SJCRH30 (cell line): ENCODE data around the gene ANK2. TPM values are rescaled to one million over a fixed set of nuclear protein-coding genes. Genes with fewer than 3 reads are reported as not detected.

Experiments
- DNase-seq, 2 experiments: peaks; one replicate each; pipeline ENCODE4 v3.0.0-alpha.2; 2015 to 2020
- H3K27ac ChIP-seq: fragments of 250-450 bp; sonication (Bioruptor Pico); 2 replicates; pipeline ENCODE4 v1.5.1; 2020; ENCODE audit warnings: mild to moderate bottlenecking, moderate library complexity
- H3K27me3 ChIP-seq: fragments of 250-450 bp; sonication (Bioruptor Pico); 2 replicates; pipeline ENCODE4 v1.5.1; 2020; ENCODE audit warnings: mild to moderate bottlenecking, moderate library complexity
- H3K36me3 ChIP-seq: fragments of 250-450 bp; sonication (Bioruptor Pico); 2 replicates; pipeline ENCODE4 v1.5.1; 2020; ENCODE audit warnings: mild to moderate bottlenecking, moderate library complexity
- H3K4me1 ChIP-seq: fragments of 250-450 bp; sonication (Bioruptor Pico); 2 replicates; pipeline ENCODE4 v1.5.1; 2020; ENCODE audit warnings: mild to moderate bottlenecking, moderate library complexity
- H3K4me3 ChIP-seq: fragments of 250-450 bp; sonication (Bioruptor Pico); 2 replicates; pipeline ENCODE4 v1.5.1; 2020; ENCODE audit warnings: mild to moderate bottlenecking, moderate library complexity
- H3K9me3 ChIP-seq: fragments of 250-450 bp; sonication (Bioruptor Pico); replicated peaks from 2 replicates; pipeline ENCODE4 v1.5.1; 2020; ENCODE audit warnings: mild to moderate bottlenecking, moderate library complexity
- total RNA-seq: library from RNA; depleted of rRNA; stranded (reverse); fragments of >200 nt; shearing (Covaris generic); gene quantifications from 2 replicates; pipeline ENCODE4 v1.2.3, GENCODE V29; 2014; rRNA removed

ANK2 gene
- 115 and 128 TPM in 2 replicates for total RNA-seq

DNA sequence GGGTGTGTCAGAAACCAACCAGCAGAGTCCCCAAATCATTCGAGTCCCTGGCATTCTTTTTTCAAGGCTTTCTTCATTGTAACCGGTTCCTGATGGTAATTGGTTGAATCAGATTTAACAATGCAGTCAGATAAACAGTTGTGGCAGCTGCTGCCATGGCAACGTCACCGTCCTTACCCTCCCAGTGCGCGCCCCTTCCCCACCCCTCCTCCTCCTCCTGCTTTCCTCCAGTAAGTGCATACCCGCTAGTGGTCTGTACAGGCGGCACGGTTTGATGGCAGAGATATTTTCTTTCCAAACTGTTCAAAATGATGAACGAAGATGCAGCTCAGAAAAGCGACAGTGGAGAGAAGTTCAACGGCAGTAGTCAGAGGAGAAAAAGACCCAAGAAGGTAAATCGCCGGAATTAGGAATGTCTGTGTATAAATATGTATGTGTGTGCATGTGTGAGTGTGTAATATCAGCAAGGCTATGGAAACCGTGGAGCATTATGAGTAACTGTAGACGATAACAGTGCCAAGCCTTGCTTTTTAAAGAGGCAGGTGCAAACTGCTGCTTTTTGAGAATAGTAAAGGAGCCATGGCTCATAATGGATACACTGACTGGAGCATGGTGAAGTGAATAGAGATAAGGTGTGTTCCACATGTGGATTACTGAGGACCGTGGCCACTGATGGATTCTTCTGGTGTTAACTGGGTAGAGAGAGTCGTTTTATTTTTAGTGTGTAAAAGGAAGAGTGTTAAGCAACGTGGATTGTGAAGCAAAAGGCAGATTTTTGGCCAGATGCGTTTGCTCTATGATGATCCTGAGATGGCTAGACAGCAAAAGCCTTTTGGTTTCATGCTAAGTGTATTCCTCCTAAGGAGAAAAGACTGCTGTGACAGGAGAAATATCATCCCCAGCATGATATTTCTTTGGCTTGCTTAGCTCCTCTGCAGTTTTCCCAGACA lies at the start of gene ANK2:
Gene ANK2 (plus strand): TSS at position 233 of the 950 bp plus-strand sequence. CDS start 76 bp downstream, at position 309.
- no peak within 1 kb of the TSS for H3K27ac ChIP-seq
- DNase-seq: no peak
- H3K4me1 ChIP-seq: peaks cover 22% of the 10 kb centered on the region
- H3K4me3 ChIP-seq: no peak within 1 kb of the TSS
- H3K36me3 ChIP-seq: peaks cover 3% of the 10 kb centered on the region
- H3K27me3 ChIP-seq: no peaks in the 10 kb centered on the region
- H3K9me3 ChIP-seq: 0 out of 2 replicates have a peak, but pooled peaks cover under 1% of the 10 kb centered on the region

DNA sequence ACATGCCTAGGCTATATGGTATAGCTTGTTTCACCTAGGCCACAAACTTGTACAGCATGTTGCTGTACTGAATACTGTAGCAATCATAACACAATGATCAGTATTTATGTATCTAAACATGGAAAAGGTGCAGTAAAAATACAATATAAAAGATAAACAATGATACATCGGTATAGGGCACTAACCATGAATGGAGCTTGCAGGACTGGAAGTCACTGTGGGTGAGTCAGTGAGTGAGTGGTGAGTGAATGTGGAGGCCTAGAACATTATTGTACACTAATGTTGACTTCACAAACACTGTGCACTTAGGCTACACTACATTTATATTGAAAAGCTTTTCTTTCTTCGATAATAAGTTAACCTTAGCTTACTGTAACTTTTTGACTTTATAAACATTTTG lies 45.6 kb upstream of the ANK2 start:
- Histone ChIP-seq H3K36me3 (0 out of 2 replicates have a peak, but pooled peaks cover 2% of the 10 kb centered on the region), H3K27me3 (no peaks in the 10 kb centered on the region), H3K27ac (no peak overlapping the region), H3K4me1 (peaks cover 14% of the 10 kb centered on the region), H3K4me3 (no peak overlapping the region), H3K9me3 (no peaks in the 10 kb centered on the region)
- no peak for DNase-seq

DNA sequence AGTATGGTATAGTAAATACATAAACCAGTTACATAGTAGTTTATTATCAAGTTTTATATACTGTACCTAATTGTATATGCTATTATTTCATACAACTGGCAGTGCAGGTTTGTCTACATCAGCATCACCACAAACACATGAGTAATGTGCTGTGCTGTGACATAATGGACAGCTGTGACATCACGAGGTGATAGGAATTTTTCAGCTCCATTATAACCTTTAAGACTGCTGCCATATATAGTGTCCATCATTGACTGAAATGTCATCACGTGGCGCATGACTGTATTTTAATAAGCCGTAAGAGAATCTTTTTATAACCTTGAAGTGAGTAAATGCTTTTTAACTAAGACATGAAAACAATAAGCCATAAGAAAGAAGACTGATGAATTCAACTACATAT lies 44.8 kb upstream of the ANK2 start:
- no peak overlapping the region for H3K27ac ChIP-seq
- no peak for DNase-seq
- H3K4me1 ChIP-seq: peaks cover 22% of the 10 kb centered on the region
- 0 out of 2 replicates have a peak, but pooled peaks cover 2% of the 10 kb centered on the region for H3K36me3 ChIP-seq
- H3K4me3 ChIP-seq: no peak overlapping the region
- H3K9me3 ChIP-seq: no peaks in the 10 kb centered on the region
- no peaks in the 10 kb centered on the region for H3K27me3 ChIP-seq

DNA sequence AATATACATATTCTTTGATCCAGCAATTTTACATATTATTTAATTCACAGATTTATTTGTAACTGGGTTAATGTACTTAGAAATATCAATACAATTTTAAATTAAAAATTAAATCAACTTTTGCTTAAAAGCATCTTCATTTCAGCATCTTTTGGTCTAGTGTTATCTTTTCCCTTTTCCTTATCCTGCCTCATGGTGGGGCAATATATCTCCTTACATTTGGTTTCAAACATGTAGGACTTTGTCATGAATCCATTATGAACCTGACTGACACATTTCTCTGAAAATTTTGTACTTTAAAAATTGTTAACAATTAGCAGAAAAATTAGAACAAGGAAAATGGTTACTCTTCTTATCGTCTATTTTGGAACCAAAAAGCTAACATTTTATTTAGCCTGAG lies 42.8 kb upstream of the ANK2 start:
- no peak overlapping the region for H3K27ac ChIP-seq
- peaks cover 24% of the 10 kb centered on the region for H3K4me1 ChIP-seq
- 0 out of 2 replicates have a peak, but pooled peaks cover 2% of the 10 kb centered on the region for H3K36me3 ChIP-seq
- no peaks in the 10 kb centered on the region for H3K9me3 ChIP-seq
- no peak for DNase-seq
- H3K4me3 ChIP-seq: no peak overlapping the region
- no peaks in the 10 kb centered on the region for H3K27me3 ChIP-seq

DNA sequence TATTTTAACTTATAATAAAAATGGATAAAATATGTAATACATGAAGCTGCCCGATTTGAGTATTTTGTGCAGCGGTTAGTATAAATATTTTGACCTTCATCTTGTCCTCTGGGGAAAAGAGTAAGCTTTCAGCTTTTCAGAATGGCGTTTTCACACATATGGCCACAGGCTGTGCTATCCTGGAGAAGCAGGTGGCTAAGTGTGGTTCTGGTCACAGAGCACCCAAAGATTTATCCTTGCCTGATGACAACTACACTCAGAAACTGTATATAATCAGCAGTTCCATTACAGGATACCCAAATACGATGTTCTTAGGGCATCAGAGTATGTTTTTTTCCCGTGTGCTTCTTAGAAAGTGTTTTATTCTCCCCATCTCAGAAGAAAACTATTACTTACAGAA lies 42.3 kb upstream of the ANK2 start:
- Histone ChIP-seq H3K4me3 (no peak overlapping the region), H3K27me3 (no peaks in the 10 kb centered on the region), H3K4me1 (peaks cover 24% of the 10 kb centered on the region), H3K36me3 (0 out of 2 replicates have a peak, but pooled peaks cover 2% of the 10 kb centered on the region), H3K9me3 (no peaks in the 10 kb centered on the region), H3K27ac (no peak overlapping the region)
- DNase-seq: peak in 1 of 2 experiments; percentile 11

DNA sequence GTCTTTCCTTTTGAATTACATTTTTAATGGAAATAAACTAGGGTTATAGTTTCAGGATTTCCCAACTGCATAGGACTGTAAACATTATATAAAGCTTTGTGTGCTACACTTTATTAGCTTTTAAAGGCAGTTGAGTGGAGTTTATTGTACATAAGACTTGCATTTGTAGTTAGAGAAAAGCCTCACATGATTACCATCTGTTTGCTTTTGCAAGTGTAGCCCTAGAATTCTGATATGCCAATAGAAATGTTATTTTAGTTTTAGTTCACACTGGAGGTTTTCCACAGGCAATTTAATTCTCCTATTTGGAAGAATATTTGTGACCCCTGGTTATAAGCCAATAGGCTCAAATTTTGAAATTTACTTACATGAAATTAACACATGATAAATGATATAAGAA lies 41.3 kb upstream of the ANK2 start:
- Histone ChIP-seq H3K27me3 (no peaks in the 10 kb centered on the region), H3K27ac (peak overlapping the region; percentile 87), H3K9me3 (no peaks in the 10 kb centered on the region), H3K36me3 (0 out of 2 replicates have a peak, but pooled peaks cover 2% of the 10 kb centered on the region), H3K4me3 (no peak overlapping the region), H3K4me1 (peaks cover 24% of the 10 kb centered on the region)
- DNase-seq: no peak

DNA sequence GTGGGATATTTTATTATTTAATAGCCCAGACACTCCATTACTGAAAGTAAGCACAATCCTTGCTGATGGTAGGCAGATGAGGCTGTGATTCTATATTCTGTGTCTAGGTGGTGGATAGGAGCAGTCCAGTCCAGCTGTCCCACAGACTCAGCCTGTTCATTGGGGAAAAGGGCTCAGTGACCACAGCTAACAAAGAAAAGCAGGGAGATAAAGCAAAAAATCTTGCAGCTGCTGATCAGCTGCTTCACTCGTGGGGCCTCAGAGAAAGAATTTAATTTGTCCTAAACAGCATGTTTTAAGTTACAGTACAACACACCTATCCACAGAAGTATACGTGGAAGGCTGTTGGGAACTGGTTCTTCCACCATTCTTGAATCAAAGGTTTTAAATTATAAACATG lies 40.7 kb upstream of the ANK2 start:
- Histone ChIP-seq H3K4me1 (peaks cover 24% of the 10 kb centered on the region), H3K9me3 (no peaks in the 10 kb centered on the region), H3K27ac (peak overlapping the region; percentile 87), H3K36me3 (0 out of 2 replicates have a peak, but pooled peaks cover 2% of the 10 kb centered on the region), H3K4me3 (peak overlapping the region; percentile 29), H3K27me3 (no peaks in the 10 kb centered on the region)
- peak; percentile 84 to 94 for DNase-seq

DNA sequence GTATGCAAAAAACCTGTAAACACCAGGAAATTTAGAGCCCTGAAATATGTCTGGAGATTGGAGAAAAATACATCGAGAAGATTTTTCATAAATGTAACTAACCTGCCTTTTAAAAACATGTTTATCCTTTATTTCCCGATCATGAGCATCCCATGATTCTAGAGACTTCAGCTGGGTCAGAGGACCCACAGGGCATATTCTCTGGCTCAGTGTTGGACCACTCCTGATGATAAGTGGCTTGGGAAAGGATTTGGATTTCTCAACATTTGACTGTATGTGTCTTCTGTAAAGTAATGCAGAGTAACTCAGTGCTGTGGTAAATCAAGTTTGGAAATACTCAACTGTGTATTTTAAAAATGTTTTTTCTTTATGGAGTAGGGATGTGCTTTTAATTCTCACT lies 40.0 kb upstream of the ANK2 start:
- H3K4me1 ChIP-seq: peaks cover 24% of the 10 kb centered on the region
- H3K4me3 ChIP-seq: no peak overlapping the region
- H3K36me3 ChIP-seq: 0 out of 2 replicates have a peak, but pooled peaks cover 2% of the 10 kb centered on the region
- no peaks in the 10 kb centered on the region for H3K27me3 ChIP-seq
- peak overlapping the region; percentile 87 for H3K27ac ChIP-seq
- peak in 1 of 2 experiments; percentile 17 for DNase-seq
- H3K9me3 ChIP-seq: no peaks in the 10 kb centered on the region

DNA sequence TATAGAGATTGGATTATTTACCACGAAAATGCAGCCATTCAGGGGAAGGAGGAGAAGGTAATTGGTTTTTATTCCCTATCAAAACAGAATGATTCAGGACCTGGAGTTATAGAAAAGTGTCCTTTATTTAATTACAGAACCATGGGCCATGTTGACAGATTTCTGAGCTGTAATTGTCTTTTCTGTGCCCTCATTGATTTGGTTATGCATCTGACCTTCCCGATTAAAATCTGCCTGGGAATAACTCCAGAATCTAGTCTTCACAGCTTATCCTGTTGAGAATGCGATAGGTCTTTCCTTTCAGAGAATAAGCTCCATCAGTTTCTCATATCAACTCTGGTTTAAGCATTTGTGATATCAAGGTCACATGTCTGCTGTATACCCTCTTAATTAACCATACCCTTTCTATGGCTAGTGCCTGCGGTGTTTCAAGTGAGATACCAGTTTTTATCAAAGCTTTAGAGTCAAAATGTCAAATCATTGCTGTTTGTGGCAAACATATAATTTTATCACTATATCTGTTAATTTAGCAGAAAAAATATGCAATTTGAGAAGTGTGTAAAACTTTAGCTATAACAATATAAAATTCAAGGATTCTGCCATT lies 37.2 kb upstream of the ANK2 start:
- Histone ChIP-seq H3K4me3 (no peak overlapping the region), H3K36me3 (no peaks in the 10 kb centered on the region; the same call in 1 of the 2 replicates), H3K9me3 (no peaks in the 10 kb centered on the region), H3K4me1 (peaks cover 24% of the 10 kb centered on the region), H3K27me3 (no peaks in the 10 kb centered on the region), H3K27ac (no peak overlapping the region)
- DNase-seq: no peak

DNA sequence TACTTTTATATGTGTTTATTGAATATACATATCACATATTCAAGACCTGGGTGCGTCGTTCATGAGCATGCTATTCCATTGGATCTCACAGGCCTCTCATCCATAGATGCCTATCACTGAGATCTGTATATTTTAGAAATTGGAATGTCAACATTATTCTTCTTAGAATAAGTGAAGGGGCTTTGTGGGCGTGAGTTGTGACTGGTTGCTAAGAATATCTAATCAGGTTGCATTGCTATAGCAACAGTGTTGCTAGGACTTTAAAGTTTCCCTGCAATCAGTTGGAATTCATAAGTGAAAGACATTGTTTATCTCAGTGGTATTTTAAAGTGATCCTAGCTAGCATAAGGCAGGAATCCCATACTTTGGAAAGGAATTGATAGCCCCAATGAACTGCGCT lies 36.7 kb upstream of the ANK2 start:
- DNase-seq: no peak
- no peak overlapping the region for H3K27ac ChIP-seq
- H3K27me3 ChIP-seq: no peaks in the 10 kb centered on the region
- no peaks in the 10 kb centered on the region; the same call in 1 of the 2 replicates for H3K36me3 ChIP-seq
- H3K4me3 ChIP-seq: no peak overlapping the region
- peaks cover 19% of the 10 kb centered on the region for H3K4me1 ChIP-seq
- H3K9me3 ChIP-seq: no peaks in the 10 kb centered on the region

DNA sequence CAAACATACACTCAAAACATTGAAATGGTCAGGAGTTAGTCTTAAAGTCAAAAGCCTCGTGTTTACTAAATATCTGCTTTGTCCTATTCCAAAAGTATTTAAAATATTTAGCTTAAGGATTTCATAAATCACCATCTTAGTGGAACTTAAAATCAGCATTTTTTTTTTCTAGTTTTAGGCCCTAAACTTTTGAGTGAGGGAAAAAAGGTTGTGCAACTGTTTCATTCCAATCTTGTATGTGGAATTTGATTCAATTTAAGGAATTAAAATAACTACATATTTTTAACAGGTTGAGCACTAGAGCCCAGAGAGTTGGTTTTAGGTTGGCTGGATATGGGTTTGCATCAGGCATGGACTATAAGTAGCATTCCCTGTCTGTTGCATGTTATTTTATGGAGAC lies 35.7 kb upstream of the ANK2 start:
- H3K36me3 ChIP-seq: no peaks in the 10 kb centered on the region; the same call in 1 of the 2 replicates
- no peak overlapping the region for H3K27ac ChIP-seq
- no peak overlapping the region for H3K4me3 ChIP-seq
- H3K9me3 ChIP-seq: no peaks in the 10 kb centered on the region
- H3K4me1 ChIP-seq: peaks cover 12% of the 10 kb centered on the region
- H3K27me3 ChIP-seq: no peaks in the 10 kb centered on the region
- DNase-seq: no peak

DNA sequence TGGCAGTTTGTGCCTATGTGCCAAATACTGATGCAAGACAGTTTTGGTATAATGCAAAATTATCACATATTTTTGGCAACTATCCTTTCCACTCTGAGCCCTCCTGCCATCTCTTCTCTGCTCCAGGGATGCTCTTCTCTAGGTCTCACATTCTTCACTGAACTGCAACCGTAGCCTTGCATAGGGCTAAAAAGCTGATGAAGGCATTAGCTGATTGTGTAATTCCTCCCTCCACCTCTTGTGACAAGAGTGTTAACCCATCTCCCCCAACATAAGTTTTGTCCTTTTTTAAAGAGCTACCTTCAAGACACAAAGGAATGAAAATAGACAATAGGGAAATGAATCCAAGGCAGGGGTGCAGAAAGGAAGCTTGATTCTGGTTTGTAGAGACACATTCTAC lies 33.1 kb upstream of the ANK2 start:
- no peaks in the 10 kb centered on the region; the same call in 1 of the 2 replicates for H3K36me3 ChIP-seq
- no peaks in the 10 kb centered on the region for H3K27me3 ChIP-seq
- H3K4me3 ChIP-seq: no peak overlapping the region
- no peak for DNase-seq
- no peak overlapping the region for H3K27ac ChIP-seq
- H3K9me3 ChIP-seq: no peaks in the 10 kb centered on the region
- H3K4me1 ChIP-seq: peaks cover 14% of the 10 kb centered on the region

DNA sequence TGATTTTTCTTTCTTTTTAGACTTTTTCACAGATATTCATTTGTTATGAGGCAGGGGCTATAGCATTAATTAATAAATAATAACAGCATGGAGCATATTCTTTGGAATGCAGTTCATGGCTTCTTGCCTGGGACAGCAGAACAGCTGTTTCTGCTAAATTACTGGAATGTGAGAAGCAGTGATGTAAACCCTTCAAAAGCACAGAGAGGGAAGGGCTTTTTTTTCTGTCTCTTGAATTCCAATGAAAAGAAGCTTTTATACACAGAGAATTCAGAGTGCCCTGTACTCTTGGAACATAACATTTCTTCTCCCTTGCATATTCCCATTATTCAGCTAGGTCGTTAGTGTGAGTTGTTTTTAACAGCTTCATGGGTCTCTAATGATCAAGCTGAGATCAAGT lies 28.5 kb upstream of the ANK2 start:
- H3K27ac ChIP-seq: peak overlapping the region; percentile 98
- H3K36me3 ChIP-seq: no peaks in the 10 kb centered on the region
- DNase-seq: peak; percentile 64 to 87
- H3K4me1 ChIP-seq: peaks cover 27% of the 10 kb centered on the region
- no peaks in the 10 kb centered on the region for H3K27me3 ChIP-seq
- H3K4me3 ChIP-seq: peak overlapping the region; percentile 60
- H3K9me3 ChIP-seq: no peaks in the 10 kb centered on the region

DNA sequence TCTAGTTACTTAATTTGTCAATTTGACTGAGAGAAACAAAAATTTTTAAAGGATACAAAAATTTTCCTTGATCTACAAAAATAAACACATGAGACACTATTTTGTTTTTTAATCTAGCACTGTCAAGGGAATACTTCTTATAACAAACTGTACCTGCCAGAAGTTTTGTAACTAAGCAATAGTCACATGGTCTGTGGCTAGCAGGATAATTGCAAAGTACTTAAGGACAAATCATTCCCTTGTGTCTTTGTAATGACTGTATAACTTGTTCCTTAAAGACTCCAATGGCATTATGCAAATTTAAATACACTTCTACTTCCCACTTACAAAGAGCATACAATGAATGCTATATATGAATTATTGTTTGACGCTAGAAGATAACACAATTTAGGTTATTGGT lies 25.1 kb upstream of the ANK2 start:
- Histone ChIP-seq H3K4me1 (peaks cover 19% of the 10 kb centered on the region), H3K9me3 (no peaks in the 10 kb centered on the region), H3K36me3 (no peaks in the 10 kb centered on the region), H3K4me3 (no peak overlapping the region), H3K27me3 (no peaks in the 10 kb centered on the region), H3K27ac (no peak overlapping the region)
- no peak for DNase-seq

DNA sequence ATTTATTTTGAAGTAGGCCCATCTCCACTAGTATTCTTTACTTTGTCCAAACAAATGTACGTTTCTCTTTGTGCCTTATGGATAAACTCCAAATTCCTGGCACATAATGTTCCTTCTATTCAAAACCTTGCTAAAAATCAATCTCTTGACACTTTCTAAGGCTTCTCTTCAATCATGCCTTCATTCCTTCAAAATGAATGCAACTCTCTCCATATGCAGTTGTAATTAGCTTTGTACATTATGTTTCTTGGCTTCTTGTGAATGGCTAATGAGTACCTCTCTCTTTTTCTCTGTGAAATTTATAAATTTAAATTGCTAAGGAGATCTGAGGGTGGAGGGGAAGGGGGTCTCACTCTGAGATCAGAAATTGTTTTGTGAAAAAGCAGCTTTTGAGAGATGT lies 24.0 kb upstream of the ANK2 start:
- DNase-seq: no peak
- H3K4me3 ChIP-seq: no peak overlapping the region
- no peaks in the 10 kb centered on the region for H3K9me3 ChIP-seq
- no peaks in the 10 kb centered on the region for H3K36me3 ChIP-seq
- H3K27me3 ChIP-seq: no peaks in the 10 kb centered on the region
- H3K4me1 ChIP-seq: peaks cover 15% of the 10 kb centered on the region
- H3K27ac ChIP-seq: no peak overlapping the region
